Activated T-helper 2 cell treated with anti-CD3 and anti-CD28 coated beads, Interferon-gamma antibody, Interleukin-2, Interleukin-4, amounts not matched to agents 10 μg/mL and 5 μg/mL and 100 μg/mL, durations not matched to agents 14 hours and 24 hours and 36 hours (primary cell): Measurements from ENCODE around the gene MARCHF6. TPM values are rescaled to one million over a fixed set of nuclear protein-coding genes. Genes with fewer than 3 reads are reported as not detected.
"Not testable (repeated sequence)": the region's sequence is repeated elsewhere in the genome, so short reads cannot be mapped to it uniquely, and the experiment has no call there.

ENCODE experiments used
- DNase-seq: peaks from one replicate; pipeline ENCODE4 v3.0.0; 2021; ENCODE audit warnings: low spot score
- H3K27ac Mint-ChIP-seq: one replicate; pipeline ENCODE4 v1.8.0; 2021; ENCODE audit warnings: mixed read lengths
- H3K27me3 Mint-ChIP-seq: one replicate; pipeline ENCODE4 v1.8.0; 2021; ENCODE audit warnings: low read depth, mixed read lengths
- H3K36me3 Mint-ChIP-seq: one replicate; pipeline ENCODE4 v1.8.0; 2021; ENCODE audit warnings: low read depth, mixed read lengths
- H3K4me1 Mint-ChIP-seq: one replicate; pipeline ENCODE4 v1.8.0; 2021; ENCODE audit warnings: low read depth, mixed read lengths
- H3K4me3 Mint-ChIP-seq: one replicate; pipeline ENCODE4 v1.8.0; 2021; ENCODE audit warnings: low read depth, mild to moderate bottlenecking, moderate library complexity, mixed read lengths
- H3K9me3 Mint-ChIP-seq: one replicate; pipeline ENCODE4 v1.8.0; 2021; ENCODE audit warnings: mixed read lengths
- intact Hi-C: fragments of 100-400 bp; cut with micrococcal nuclease; formaldehyde crosslinking; loops from one replicate; pipeline ENCODE4 v1.15.1; 2023
- total RNA-seq: library from RNA; stranded (reverse); gene quantifications from 2 replicates; pipeline ENCODE4 v1.2.3, GENCODE V29; 2022

Gene MARCHF6
- total RNA-seq, 1 donor from 2014 or later, result 116 TPM

GRCh38 chr5:10387690-10388089 lies 34.2 kb downstream of the MARCHF6 start:
- H3K4me1 Mint-ChIP-seq, result no peaks in the 10 kb centered on the region
- peaks cover 56% of the 10 kb centered on the region for H3K36me3 Mint-ChIP-seq
- H3K27me3 Mint-ChIP-seq, result no peaks in the 10 kb centered on the region
- no peak overlapping the region for H3K4me3 Mint-ChIP-seq
- H3K9me3 Mint-ChIP-seq, result no peaks in the 10 kb centered on the region
- no peak for DNase-seq
- intact Hi-C loops, result no loop called here
- H3K27ac Mint-ChIP-seq, result no peak overlapping the region

GRCh38 chr5:10391130-10391529 lies 37.6 kb downstream of the MARCHF6 start:
- DNase-seq, result no peak
- Mint-ChIP-seq H3K27me3 (no peaks in the 10 kb centered on the region), H3K9me3 (no peaks in the 10 kb centered on the region), H3K36me3 (peaks cover 56% of the 10 kb centered on the region), H3K4me3 (no peak overlapping the region), H3K4me1 (no peaks in the 10 kb centered on the region), H3K27ac (no peak overlapping the region)
- intact Hi-C loops, result no loop called here

GRCh38 chr5:10392567-10393328 lies 39.3 kb downstream of the MARCHF6 start:
- peaks cover 65% of the 10 kb centered on the region for H3K36me3 Mint-ChIP-seq
- H3K27ac Mint-ChIP-seq, intact Hi-C loops, H3K4me1 Mint-ChIP-seq, DNase-seq, H3K9me3 Mint-ChIP-seq, H3K4me3 Mint-ChIP-seq, H3K27me3 Mint-ChIP-seq: not testable (repeated sequence)

GRCh38 chr5:10393491-10393890 lies 40.0 kb downstream of the MARCHF6 start:
- Mint-ChIP-seq H3K9me3 (no peaks in the 10 kb centered on the region), H3K4me1 (no peaks in the 10 kb centered on the region), H3K36me3 (peaks cover 64% of the 10 kb centered on the region), H3K27ac (no peak overlapping the region), H3K27me3 (no peaks in the 10 kb centered on the region), H3K4me3 (no peak overlapping the region)
- no peak for DNase-seq
- intact Hi-C loops, result no loop called here

GRCh38 chr5:10396552-10396951 lies 43.1 kb downstream of the MARCHF6 start:
- peaks cover 60% of the 10 kb centered on the region for H3K36me3 Mint-ChIP-seq
- no peak overlapping the region for H3K4me3 Mint-ChIP-seq
- no peak overlapping the region for H3K27ac Mint-ChIP-seq

GRCh38 chr5:10399839-10400238 lies 46.3 kb downstream of the MARCHF6 start:
- intact Hi-C loops, result no loop called here
- Mint-ChIP-seq H3K27me3 (no peaks in the 10 kb centered on the region), H3K27ac (no peak overlapping the region), H3K4me1 (peaks cover 9% of the 10 kb centered on the region), H3K4me3 (no peak overlapping the region), H3K36me3 (peaks cover 59% of the 10 kb centered on the region), H3K9me3 (no peaks in the 10 kb centered on the region)
- DNase-seq, result no peak

More at GRCh38 chr5:10396552-10396951, 43.1 kb downstream of the MARCHF6 start:
- intact Hi-C loops, result no loop called here
- Mint-ChIP-seq H3K27me3 (no peaks in the 10 kb centered on the region), H3K4me1 (peaks cover 7% of the 10 kb centered on the region), H3K9me3 (no peaks in the 10 kb centered on the region)
- DNase-seq, result no peak

- Mint-ChIP-seq H3K36me3 (peaks cover 55% of the 10 kb centered on the region), H3K27ac (no peak overlapping the region), H3K4me1 (peaks cover 9% of the 10 kb centered on the region), H3K4me3 (no peak overlapping the region), H3K9me3 (no peaks in the 10 kb centered on the region), H3K27me3 (no peaks in the 10 kb centered on the region)
- intact Hi-C loops, result no loop called here
- no peak for DNase-seq
Observed at GRCh38 chr5:10400411-10400810, 46.9 kb downstream of the MARCHF6 start.

GRCh38 chr5:10400831-10401230 lies 47.3 kb downstream of the MARCHF6 start:
- Mint-ChIP-seq H3K4me1 (peaks cover 9% of the 10 kb centered on the region), H3K4me3 (no peak overlapping the region), H3K27me3 (no peaks in the 10 kb centered on the region), H3K36me3 (peaks cover 53% of the 10 kb centered on the region), H3K9me3 (no peaks in the 10 kb centered on the region), H3K27ac (no peak overlapping the region)
- no peak for DNase-seq
- intact Hi-C loops, result no loop called here

- Mint-ChIP-seq H3K9me3 (no peaks in the 10 kb centered on the region), H3K4me1 (peaks cover 9% of the 10 kb centered on the region), H3K27ac (no peak overlapping the region), H3K36me3 (peaks cover 51% of the 10 kb centered on the region), H3K4me3 (no peak overlapping the region), H3K27me3 (no peaks in the 10 kb centered on the region)
- DNase-seq, result no peak
- intact Hi-C loops, result no loop called here
Observed at GRCh38 chr5:10401498-10401897, 48.0 kb downstream of the MARCHF6 start.

Other genes starting within 250 kb of the MARCHF6 start
- gene ATPSCKMT, start 103.8 kb upstream of the MARCHF6 start, total RNA-seq, result 24.0 and 25.8 TPM in 2 replicates
- 494 and 522 TPM in 2 replicates for gene CCT5, start 103.4 kb upstream of the MARCHF6 start, total RNA-seq
- gene CMBL, start 45.8 kb upstream of the MARCHF6 start, total RNA-seq, result 0.23 and 0.25 TPM in 2 replicates
- 0.16 and 0.55 TPM in 2 replicates for gene ROPN1L, start 88.2 kb downstream of the MARCHF6 start, total RNA-seq
- gene ANKRD33B, start 210.4 kb downstream of the MARCHF6 start, total RNA-seq, result 31.1 and 31.5 TPM in 2 replicates